GM18873 (cell line): ENCODE data around the gene CHRDL2.

Experiments
- ATAC-seq: cut with Tn5 transposase; IDR thresholded peaks from one replicate; pipeline ENCODE4 v1.9.1; 2021; ENCODE audit warnings: mild to moderate bottlenecking, moderate library complexity, moderate number of reproducible peaks; ENCODE audit not compliant: unreplicated experiment, low FRiP score

The CHRDL2 gene

DNA sequence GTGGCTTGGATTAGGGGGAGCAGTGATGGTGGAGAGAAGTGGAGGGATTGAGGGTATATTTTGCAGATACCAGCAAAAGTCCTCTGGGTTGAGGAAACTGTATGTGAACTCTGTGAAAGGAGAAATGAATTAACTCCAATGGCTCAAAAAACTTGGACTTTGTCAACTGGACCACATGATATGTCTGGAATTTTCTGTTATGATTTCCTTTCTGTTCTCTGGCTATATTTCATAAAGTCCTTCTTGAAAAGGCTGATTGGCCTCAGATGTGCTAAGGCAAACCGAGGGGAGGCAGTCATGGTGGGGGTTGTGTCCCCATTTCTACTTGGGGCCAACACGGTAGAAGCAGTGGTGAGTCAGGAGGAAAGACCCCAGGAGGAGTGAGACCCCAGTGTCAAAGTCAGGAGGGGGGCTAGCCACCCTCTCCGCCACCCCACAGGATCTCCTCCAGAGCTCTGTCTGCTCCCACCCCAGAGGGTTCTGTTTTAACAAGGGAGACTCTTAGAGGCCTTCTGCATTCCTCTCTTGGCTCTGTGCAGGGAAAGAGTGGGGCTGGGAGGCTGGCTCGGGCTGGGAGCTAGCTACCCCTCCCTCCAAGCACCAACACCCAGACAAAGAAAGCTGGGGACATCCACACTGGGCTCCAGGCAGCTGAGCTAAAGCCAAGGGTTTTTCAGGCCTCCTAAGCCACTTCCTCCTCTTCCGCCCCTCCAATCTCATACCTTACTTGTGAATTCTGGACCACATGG, 13.8 kb downstream of the CHRDL2 start:
- no peak for ATAC-seq

DNA sequence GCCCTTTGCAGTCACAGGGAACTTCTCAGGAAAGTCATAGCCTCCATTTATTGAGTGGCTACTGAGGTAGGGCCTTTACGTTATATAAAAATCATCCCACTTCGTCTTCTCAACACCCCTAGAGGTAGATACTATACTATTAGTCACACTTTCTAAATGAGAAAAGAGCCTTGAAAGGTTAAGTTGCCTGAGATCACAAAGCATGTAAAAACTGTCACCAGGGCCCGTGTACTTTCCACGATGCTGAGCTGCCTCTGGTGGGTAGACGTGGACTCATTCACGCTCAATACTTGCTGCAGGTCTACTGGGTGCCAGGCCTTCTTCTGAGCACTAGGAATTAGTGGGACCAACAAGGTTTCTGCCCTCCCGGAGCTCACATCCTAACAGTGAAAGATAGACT, 16.3 kb downstream of the CHRDL2 start:
- ATAC-seq, result no peak

DNA sequence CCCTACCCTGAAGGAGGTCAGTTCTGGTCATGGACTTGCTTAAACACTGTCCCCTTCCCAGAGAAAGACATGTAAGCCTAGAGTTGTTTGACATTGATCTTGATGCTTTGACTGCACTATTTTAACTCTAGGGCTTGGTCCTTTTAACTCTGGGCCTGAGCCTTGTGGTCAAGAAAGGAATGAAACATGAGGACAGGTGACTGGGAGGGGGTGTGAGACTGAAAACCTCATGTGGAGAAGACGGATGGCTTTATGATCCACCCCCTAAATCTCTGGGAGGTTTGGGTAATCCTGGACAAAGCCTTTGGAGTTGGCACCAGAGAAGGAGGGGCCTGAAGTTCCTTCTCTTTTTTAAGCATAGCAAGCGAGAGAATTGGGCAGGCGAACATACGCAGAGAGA, 17.5 kb downstream of the CHRDL2 start:
- no peak for ATAC-seq

DNA sequence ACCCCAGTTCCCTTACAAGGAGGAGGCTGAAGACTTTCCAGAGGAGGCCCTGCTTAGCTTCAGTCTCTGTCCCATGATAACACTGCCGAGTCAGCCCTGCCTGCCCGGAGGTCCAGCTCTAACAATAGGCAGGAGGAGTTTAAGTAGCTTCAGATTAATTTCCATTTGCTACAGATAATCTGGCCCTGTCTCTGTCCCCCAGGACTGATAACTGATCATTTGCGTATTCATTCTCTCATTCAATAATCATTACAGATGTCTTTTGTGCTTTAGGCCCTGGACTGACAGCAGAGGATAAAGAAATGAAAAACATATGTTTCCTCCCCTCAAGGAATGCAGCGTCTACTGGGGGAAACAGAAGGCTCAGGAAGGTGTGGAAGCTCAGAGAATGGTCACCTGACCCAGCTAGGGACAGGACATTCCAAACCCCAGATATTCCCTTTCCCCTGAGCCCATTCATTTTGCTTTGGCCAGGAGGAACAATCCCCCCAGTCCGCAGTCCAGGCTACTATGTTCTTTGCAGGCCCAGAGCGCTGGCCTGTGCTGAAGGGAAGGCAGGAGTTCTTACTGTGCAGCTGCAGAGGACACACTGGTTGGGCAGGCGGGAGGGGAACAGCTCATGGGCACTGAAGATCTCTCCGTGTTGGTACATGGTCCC, 20.8 kb downstream of the CHRDL2 start:
- ATAC-seq, result no peak

DNA sequence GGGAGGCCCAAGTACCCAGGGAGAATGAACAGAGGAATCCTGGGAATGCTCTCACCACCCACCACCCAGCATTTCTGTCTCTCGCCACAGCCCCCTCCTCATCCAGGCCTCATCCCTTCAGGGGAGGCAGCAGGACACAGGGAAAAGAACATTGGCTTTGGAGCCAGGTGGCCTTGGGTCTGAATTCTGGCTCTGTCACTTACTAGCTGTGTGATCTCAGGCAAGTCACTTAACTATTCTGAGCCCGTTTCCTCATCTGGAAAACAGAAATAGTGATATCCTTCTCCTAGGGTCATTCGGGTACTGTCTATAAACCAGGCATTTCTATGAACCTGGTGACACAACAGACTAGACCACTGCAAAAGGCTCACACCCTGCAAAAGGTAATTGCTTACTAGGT, 22.1 kb downstream of the CHRDL2 start:
- ATAC-seq, result no peak

DNA sequence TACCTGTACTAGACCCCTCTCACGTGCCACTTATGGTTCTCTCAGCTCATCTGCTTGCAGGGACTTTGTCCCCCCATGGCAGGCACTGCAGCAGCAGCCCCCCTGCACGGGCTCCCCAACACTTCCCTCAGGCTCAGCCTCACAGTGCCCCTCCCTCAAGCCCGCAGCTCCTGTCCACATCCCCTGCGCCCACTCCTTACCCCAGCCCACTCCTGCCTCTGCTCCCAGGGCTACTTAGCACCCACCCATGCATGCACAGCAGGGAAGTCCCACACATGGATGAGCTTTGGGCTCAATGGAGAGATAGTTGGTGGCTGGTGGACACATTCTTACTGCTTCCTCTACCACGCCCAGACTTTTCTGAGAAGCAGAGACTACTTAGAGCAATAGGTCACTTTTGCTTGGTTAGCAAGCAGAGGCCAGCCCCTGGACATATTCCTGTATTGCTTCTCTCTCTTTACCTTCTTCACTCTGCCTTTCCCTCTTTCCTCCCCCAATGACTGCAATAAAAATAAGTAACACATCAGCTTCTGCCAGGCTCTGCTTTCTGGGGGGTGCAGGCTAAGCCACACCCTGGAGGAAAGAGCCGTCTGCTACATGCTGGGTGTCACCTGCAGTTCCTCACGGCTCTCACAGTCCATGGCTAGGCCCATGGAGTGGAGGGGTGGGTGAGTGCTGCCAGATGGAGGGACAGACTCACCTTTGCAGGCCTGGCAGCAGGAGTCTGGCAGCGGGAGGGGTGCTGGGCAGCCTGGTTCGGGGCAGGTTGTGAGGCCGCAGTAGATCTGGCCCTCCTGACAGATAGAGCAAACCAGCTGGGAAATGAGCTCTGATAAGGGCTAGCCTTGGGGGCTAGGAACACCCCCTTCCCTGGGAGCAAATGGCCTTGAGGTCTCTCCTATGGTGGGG, 23.4 kb downstream of the CHRDL2 start:
- no peak for ATAC-seq

DNA sequence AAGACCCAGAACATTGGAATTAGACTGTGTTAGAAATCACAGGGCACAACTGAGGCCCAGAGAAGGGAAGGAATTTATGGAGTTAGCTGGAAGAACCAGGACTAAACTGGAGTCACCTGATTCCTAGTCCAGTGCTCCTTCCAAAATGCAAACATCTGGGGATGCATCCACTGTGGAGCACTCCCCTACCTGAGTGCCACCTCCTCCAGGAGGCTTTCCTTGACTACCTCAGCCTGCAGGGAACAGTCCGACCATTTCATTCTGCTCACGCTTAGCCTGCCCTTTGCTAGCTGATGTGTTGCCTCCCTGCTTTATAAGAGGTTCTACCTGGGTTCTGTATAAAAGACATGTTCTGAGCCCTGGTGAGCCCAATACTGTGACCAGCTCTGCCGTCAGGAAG, 24.0 kb downstream of the CHRDL2 start:
- ATAC-seq, result no peak

DNA sequence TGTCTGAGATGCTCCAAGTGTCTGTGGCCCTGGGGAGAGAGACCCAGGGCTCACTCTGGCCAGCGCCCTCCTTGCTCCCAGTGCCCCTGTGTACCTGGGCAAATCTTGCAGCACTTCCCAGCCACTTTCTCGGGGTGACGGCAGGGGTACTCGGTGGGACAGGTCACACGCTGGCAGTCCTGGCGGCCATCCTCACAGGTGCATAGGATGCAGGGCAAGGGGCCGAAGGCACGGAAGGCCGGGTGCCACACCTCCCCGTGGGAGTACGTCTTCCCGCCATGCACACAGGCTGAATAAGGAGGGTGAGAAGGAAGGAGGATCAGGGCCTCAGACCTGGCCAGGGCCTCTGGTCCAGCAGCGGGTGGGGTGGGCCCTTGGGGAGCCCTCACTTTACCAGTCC, 28.0 kb downstream of the CHRDL2 start:
- ATAC-seq, result no peak

DNA sequence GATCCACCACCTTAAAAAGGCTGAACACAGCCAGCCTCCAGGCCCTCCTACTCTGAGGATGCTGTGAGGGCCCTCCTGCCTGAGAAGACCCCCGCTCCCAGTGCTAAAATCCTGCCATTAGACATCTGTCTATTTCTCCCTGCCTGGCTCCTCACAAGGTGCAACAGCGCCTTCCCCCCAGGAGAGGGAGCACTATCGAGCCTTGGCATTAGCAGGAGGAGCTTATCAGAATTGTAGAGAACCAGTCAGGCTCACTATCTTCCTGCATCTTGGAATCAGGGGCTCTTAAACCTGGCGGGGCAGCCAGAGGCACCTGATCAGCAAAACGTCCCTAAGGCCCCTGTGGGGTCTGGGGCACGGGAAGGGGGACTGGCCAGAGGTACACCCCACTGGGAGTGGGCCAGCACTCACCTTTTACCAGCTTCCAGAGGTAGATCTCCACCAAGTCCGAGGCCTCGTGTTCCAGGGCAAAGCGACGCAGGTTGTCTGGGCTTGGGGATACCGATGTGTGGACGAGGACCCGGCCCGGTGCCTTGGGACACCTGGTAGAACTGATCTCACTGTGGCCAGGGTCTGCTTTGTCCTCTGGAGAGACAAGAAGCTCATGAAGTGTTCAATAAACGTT, 28.7 kb downstream of the CHRDL2 start:
- no peak for ATAC-seq

DNA sequence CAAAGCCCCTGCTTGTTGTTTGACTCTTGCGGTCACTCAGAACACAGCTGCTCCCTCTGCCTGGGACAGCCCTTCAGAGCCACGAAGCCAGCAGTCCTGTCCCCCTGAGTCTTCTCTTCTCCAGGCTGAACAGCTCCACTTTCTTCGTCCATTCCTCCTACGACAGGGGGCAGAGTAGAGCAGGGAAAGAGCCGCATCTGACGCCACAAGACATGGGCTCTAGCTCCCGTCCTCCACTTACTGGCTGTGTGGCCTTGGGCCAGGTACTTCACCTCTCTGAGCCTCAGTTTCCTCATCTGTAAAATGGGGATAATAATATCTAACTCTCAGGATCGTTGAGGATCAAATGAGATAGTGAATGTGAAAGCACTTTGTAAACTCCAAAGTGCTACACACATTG, 29.9 kb downstream of the CHRDL2 start:
- ATAC-seq, result no peak

DNA sequence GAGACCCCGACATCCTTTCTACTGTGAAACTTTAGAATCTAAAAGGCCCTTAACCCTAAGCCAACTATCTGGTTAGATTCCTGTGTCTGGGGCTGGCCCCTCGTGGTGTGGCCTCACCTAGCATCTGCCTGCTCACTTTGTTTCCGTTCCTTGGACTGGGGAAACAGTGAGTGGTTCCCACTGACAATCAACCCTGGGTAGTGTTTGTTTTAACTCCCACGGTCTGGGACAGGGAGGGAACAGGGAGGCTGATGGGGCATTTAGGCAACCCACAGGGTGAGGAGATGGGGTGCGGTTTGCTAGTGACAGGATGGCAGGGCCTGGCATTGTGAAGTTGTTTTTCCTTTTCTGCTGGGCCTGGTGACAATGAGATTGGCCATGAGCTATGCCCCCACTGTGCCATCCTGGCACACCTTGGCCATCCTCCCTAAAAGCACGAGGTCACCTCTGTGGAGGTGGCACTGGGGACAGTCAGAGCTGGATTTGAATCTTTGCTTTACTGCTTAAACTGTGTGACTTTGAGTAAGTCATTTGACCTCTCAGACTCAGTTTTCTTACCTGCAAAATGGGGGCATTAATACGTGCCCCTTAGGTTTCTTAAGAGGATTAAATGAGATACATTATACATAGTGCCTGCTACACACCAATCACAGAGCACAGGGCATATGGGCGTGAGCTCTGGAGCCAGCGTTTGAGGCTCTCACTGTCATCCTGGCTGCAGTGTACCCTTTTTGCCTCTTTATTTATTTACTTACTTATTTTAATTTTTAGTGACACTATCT, 31.4 kb downstream of the CHRDL2 start:
- no peak for ATAC-seq

DNA sequence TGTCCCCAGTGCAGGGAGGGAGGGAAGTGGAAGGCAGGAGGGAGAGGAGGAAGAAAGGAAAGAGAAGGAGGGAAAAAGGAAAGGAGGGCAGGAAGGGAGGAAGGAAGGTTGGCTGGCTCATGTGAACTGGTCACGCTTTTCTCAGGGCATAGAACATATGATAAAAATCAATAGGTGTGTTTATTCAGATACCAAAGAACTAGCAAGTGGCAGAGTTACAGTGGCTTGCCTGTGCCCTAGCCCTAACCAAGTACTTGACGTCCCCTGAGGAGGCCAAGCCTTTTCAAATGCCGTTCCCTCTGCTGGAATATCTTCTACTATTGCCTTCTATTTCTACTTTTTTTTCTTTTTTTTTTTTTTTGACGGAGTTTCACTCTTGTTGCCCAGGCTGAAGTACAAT, 33.5 kb downstream of the CHRDL2 start:
- no peak for ATAC-seq

DNA sequence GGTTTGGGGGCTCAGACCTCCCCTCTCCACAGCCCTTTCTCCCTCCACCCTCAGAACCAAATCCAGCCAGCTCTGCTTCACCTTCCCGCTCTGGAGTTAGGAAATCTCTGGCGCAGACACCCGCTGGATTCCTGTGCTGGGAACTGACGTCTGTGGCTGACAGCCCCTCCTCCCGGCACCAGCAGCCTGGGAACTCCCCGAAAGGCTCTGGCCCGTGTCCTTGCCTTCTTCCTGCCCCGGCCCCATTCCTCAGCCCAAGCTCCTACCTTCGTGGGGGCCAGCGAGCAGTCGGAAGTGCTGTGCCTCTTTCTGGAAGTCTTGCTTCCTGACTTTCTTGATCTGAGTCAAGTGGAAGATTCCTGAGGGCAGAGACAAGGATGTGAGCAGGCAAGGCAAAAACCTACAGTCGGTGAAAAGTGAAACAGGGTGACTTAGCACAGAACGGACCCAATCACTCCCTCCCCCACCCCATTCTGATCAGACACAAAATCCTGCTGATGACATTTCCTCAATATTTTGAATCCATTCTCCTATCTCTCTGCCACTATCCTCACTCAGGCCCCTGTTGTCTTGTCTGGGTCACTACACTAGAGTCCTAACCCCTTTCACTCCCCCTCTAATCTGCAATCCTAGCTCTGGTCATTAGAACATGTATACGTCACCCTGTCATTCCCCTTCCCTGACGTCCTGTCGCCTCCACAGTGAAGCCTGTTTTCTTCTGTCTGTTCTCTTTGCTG, 34.1 kb downstream of the CHRDL2 start:
- no peak for ATAC-seq

DNA sequence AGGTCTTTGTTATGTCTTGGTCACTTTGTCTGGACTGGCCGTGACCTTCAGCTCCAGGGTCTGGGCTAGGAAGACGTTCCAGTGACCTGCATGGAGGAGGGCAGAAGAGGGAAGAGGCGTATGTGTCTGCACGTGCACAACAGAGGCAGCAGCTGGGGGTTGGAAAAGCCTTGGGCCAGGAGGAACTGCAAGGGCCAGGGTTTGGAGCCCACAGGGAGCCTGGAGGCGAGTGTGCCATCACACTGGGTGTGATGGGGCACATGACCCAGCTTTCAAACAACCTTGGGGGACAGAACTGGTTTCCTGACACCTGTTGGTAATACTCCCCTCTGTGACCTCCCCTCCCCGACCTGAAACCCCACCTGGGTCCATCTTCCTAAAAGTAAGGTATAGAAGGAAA, 34.7 kb downstream of the CHRDL2 start:
- ATAC-seq, result no peak

DNA sequence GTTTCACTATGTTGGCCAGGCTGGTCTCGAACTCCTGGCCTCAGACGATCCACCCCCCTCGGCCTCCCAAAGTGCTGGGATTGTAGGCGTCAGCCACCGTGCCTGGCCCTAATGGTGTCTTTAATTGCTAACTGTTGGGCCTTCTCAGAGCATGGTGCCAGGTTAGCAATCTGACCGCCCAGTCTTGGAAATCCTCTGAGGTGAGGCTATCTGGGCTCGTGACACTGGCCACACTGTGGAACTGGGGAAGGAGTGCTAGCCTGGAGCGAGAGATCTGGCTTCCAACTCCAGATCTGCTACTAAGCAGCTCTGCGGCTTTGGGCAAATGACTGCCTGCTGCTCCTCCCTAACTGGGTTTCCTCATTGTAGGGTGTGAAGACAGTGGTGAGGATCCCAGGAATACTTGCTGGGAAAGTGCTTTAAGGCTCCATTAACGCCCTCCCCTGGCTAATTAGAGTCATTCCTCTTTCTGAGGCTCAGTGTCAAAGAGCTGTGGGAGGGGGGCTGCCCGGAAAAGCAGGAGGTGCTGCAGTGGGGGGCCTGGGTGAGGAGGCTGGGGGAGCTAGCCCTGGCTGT, 35.4 kb downstream of the CHRDL2 start:
- ATAC-seq, result no peak

DNA sequence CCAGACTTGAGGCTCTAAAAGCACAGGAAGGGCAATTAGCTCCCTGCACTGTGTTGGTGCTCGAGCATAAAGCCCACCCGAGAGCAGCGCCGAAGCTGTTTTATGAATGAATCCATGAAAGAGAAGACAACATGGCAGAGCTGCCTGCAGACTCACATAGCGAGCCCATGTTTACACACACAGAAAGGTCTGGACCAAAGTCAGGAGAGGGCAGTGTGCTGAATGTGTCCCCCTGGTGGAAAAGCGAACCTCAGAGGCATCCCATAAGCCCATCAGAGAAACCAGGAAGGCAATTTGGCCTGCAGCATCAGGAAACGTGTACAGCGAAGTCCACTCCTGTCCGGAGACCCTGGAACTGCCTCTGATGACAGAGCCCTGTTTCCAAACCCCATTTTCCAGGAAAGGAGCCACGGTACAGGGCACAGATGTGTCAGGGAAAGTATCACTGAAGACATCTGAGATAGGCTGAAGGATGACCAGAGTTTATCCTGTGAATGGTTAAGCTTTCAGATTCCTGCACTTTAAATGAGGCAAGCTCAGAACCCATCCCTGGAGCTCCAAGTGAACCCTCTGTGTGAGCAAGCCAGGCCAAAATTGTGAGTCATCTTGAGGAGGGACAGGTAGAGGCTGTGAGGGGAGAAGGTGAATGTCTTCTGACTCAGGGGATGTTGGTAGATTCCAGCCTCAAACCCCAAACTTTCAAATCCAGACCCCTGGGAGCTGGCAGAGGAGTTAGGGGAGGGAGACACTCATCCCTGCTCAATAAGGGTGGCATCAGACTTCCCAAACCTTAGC, 36.9 kb downstream of the CHRDL2 start:
- no peak for ATAC-seq

DNA sequence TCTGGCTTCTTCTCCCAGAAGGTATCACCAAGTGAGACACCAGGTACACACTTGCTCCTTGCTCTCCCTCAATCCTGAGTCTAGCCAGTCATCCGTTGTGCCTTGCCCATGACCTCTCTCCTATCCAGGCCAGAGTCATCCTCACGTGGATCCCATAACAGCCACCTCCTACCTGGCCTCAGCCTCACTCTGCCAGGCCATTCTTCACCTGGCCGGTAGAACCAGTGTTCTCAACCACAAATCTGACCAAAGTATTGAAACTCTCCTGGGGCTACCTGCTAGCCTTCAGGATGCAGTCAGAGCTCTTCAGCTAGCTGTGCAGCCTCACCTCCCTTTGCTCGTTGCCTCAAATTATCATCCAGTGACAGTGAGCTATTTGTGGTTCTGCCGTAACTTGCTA, 37.7 kb downstream of the CHRDL2 start:
- no peak for ATAC-seq

DNA sequence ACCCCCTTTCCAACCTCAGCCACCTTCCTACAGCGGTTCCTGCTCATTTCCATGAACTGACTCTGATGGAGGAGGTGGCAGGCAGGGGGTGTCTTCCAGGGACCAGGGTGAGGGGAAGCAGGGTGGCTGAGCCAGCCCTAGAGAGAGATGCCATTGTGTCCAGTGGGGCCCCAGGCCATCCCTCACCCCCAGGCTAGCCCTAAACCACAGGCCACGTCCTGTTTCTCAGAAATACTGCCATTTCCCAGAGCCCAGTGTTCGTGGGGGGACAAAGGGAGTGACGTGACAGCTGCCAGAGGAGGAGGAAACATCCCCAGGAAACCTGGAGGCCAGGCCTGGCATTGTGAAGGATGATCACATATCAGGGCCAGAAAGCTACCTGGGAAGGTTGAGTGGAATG, 39.5 kb downstream of the CHRDL2 start:
- no peak for ATAC-seq
